Epithelial cell of esophagus (primary cell): ENCODE results near the gene DEFB108B.
"Not testable (repeated sequence)": the region's sequence is repeated elsewhere in the genome, so short reads cannot be mapped to it uniquely, and the experiment has no call there.

Source experiments
- DNase-seq: peaks from one replicate; pipeline ENCODE4 v3.0.0; 2010; ENCODE audit warnings: low read depth
- H3K4me3 ChIP-seq: 2 replicates; pipeline ENCODE4 v1.5.1; 2011; ENCODE audit warnings: mild to moderate bottlenecking, low read length, control low read depth
- CTCF ChIP-seq: IDR thresholded peaks from 2 replicates; pipeline ENCODE4 v1.5.1; 2011; ENCODE audit warnings: low read depth, mild to moderate bottlenecking, low read length, control low read depth, inconsistent platforms; ENCODE audit not compliant: insufficient read depth; ENCODE audit errors: missing control alignments

Gene DEFB108B

GRCh38 chr11:71863978-71864627 lies 31.1 kb downstream of the DEFB108B start:
- peak; percentile 76 for DNase-seq
- not testable (repeated sequence) for H3K4me3 ChIP-seq
- TF ChIP-seq CTCF, result peak; percentile 61

- not testable (repeated sequence) for DNase-seq, H3K4me3 ChIP-seq
These were observed 34.2 kb downstream of the DEFB108B start for GRCh38 chr11:71867209-71867608.

DNA sequence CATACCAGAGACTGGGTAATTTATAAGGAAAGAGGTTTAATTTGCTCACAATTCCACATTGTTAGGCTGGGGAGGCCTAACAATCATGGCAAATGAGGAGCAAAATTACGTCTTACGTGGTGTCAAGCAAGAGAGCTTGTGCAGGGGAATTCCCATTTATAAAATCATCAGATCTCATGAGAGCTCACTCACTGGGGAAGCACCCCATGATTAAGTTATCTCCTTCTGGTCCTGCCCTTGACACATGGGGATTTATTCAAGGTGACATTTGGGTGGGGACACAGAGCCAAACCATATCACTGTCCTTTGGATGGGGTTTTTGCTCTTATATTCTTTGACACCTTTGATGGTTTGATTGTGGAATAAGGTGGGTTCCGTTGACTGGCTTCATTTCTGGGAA lies 36.9 kb downstream of the DEFB108B start:
- not testable (repeated sequence) for DNase-seq

DNA sequence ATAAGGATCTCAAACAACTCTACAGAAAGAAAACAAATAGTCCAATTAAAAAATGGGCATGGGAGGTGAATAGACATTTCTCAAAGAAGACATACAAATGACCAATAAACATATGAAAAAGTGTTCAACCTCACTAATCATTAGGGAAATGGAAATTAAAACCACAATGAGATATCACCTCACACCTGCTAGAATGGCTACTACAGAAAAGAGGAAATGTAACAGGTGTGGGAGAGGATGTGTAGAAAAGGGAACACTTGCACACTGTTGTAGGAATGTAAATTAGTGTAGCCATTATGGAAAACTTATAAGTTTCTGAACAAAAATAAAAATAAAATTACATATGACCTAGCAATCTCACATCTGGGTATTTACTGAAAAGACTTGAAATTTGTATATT lies 37.7 kb downstream of the DEFB108B start:
- DNase-seq, H3K4me3 ChIP-seq: not testable (repeated sequence)

More for the DNA sequence above, 36.9 kb downstream of the DEFB108B start:
- not testable (repeated sequence) for H3K4me3 ChIP-seq

- H3K4me3 ChIP-seq, DNase-seq: not testable (repeated sequence)
These were observed 43.3 kb downstream of the DEFB108B start for GRCh38 chr11:71876262-71876661.

GRCh38 chr11:71878059-71878458 lies 45.1 kb downstream of the DEFB108B start, which contains the start of gene DEFB131B:
Gene DEFB131B, plus strand, starts transcription at chr11:71878453. Its CDS starts 0 bp downstream, at chr11:71878453.
- DNase-seq, H3K4me3 ChIP-seq: not testable (repeated sequence)

DNA sequence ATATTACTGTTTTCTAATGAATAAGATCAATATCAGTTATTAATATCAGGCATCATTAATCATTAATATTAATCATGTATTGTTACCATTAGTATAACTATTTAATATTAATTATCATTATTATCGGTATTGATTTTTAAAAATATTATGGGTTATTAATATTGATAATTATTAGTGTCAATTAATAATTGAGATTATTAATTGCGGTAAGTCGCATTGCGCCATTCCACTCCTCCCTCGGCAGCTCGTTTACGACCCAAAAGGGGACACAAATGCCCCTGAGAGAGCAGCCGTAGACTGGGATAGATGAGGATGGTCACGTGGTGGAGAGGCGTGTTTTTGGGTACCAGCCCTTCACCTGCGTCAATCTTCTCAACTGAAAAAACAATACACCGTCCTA lies 52.8 kb downstream of the DEFB108B start:
- not testable (repeated sequence) for H3K4me3 ChIP-seq, DNase-seq
